SK-N-SH treated with all-trans-retinoic acid at 6 μM for 48 hours (cell line): ENCODE results near the gene MICOS13.

Source experiments
- ATAC-seq: fragments of 200-7000 bp; cut with Tn5 transposase; 3 replicates; pipeline ENCODE4 v1.9.1; 2020; ENCODE audit warnings: mild to moderate bottlenecking, moderate library complexity
- ARNTL ChIP-seq: fragments of 450-650 bp; formaldehyde crosslinking; IDR thresholded peaks from 2 replicates; pipeline ENCODE4 v1.5.0; 2020; ENCODE audit warnings: low read depth, mild to moderate bottlenecking, moderate library complexity, borderline replicate concordance
- BACH2 ChIP-seq: fragments of 250-450 bp; sonication (Bioruptor Pico); IDR thresholded peaks from 2 replicates; pipeline ENCODE4 v1.9.0; 2021; ENCODE audit warnings: mild to moderate bottlenecking, borderline replicate concordance
- CREB5 ChIP-seq: fragments of 250-450 bp; sonication (Bioruptor Pico); IDR thresholded peaks from 2 replicates; pipeline ENCODE4 v1.5.1; 2020; ENCODE audit warnings: low read depth, mild to moderate bottlenecking, moderate library complexity
- CSDC2 ChIP-seq: fragments of 250-450 bp; sonication (Bioruptor Pico); IDR thresholded peaks from 2 replicates; pipeline ENCODE4 v1.5.0; 2020; ENCODE audit warnings: mild to moderate bottlenecking, moderate library complexity
- ESRRG ChIP-seq: fragments of 250-450 bp; sonication (Bioruptor Pico); IDR thresholded peaks from 2 replicates; pipeline ENCODE4 v1.6.1; 2021; ENCODE audit warnings: mild to moderate bottlenecking
- GLIS3 ChIP-seq: fragments of 250-450 bp; sonication (Bioruptor Pico); IDR thresholded peaks from 2 replicates; pipeline ENCODE4 v1.5.0; 2020; ENCODE audit warnings: mild to moderate bottlenecking, moderate library complexity
- ISL1 ChIP-seq: fragments of 250-450 bp; sonication (Bioruptor Pico); IDR thresholded peaks from 2 replicates; pipeline ENCODE4 v2.1.2; 2022; ENCODE audit warnings: mild to moderate bottlenecking, moderate library complexity
- OSR1 ChIP-seq: fragments of 250-450 bp; sonication (Bioruptor Pico); IDR thresholded peaks from 2 replicates; pipeline ENCODE4 v1.8.0; 2022; ENCODE audit warnings: moderate library complexity, mild to moderate bottlenecking, inconsistent platforms
- PPARA ChIP-seq: fragments of 250-450 bp; sonication (Bioruptor Pico); IDR thresholded peaks from 2 replicates; pipeline ENCODE4 v1.5.0; 2020; ENCODE audit warnings: mild to moderate bottlenecking, borderline replicate concordance
- RARB ChIP-seq: fragments of 250-450 bp; sonication (Bioruptor Pico); IDR thresholded peaks from 2 replicates; pipeline ENCODE4 v1.8.0; 2021; ENCODE audit warnings: mild to moderate bottlenecking, moderate library complexity
- SNAI2 ChIP-seq: fragments of 250-450 bp; sonication (Bioruptor Pico); IDR thresholded peaks from 2 replicates; pipeline ENCODE4 v1.5.0; 2020; ENCODE audit warnings: mild to moderate bottlenecking, moderate library complexity
- TCF4 ChIP-seq: fragments of 250-450 bp; sonication (Bioruptor Pico); IDR thresholded peaks from 2 replicates; pipeline ENCODE4 v1.8.0; 2021; ENCODE audit warnings: mild to moderate bottlenecking, moderate library complexity, borderline replicate concordance
- TOX ChIP-seq: fragments of 250-450 bp; sonication (Bioruptor Pico); IDR thresholded peaks from 2 replicates; pipeline ENCODE4 v1.8.0; 2021; ENCODE audit warnings: mild to moderate bottlenecking, moderate library complexity, borderline replicate concordance
- TSHZ2 ChIP-seq: fragments of 250-450 bp; sonication (Bioruptor Pico); IDR thresholded peaks from 2 replicates; pipeline ENCODE4 v1.5.0; 2020; ENCODE audit warnings: mild to moderate bottlenecking, moderate library complexity
- ZC3H10 ChIP-seq: fragments of 250-450 bp; sonication (Bioruptor Pico); IDR thresholded peaks from 2 replicates; pipeline ENCODE4 v1.5.1; 2021; ENCODE audit warnings: mild to moderate bottlenecking, moderate library complexity
- ZFP3 ChIP-seq: fragments of 250-450 bp; sonication (Bioruptor Pico); IDR thresholded peaks from 2 replicates; pipeline ENCODE4 v1.5.0; 2020; ENCODE audit warnings: mild to moderate bottlenecking, moderate library complexity
- ZFP30 ChIP-seq: fragments of 450-650 bp; formaldehyde crosslinking; IDR thresholded peaks from 2 replicates; pipeline ENCODE4 v1.5.0; 2022; ENCODE audit warnings: mild to moderate bottlenecking, moderate library complexity
- ZNF565 ChIP-seq: fragments of 450-650 bp; formaldehyde crosslinking; conservative IDR thresholded peaks from 2 replicates; pipeline ENCODE4 v1.5.0; 2020; ENCODE audit warnings: low read depth, mild to moderate bottlenecking, moderate library complexity
- ZNF70 ChIP-seq: fragments of 450-650 bp; formaldehyde crosslinking; IDR thresholded peaks from 2 replicates; pipeline ENCODE4 v1.5.0; 2020; ENCODE audit warnings: mild to moderate bottlenecking, moderate library complexity
- ZNF8 ChIP-seq: fragments of 450-650 bp; formaldehyde crosslinking; IDR thresholded peaks from 2 replicates; pipeline ENCODE4 v1.5.0; 2020; ENCODE audit warnings: mild to moderate bottlenecking, moderate library complexity
- TF ChIP-seq, protein P1 (sequence below): fragments of 250-450 bp; sonication (Bioruptor Pico); IDR thresholded peaks from 2 replicates; pipeline ENCODE4 v1.5.1; 2021; ENCODE audit warnings: mild to moderate bottlenecking, moderate library complexity

Gene MICOS13

DNA sequence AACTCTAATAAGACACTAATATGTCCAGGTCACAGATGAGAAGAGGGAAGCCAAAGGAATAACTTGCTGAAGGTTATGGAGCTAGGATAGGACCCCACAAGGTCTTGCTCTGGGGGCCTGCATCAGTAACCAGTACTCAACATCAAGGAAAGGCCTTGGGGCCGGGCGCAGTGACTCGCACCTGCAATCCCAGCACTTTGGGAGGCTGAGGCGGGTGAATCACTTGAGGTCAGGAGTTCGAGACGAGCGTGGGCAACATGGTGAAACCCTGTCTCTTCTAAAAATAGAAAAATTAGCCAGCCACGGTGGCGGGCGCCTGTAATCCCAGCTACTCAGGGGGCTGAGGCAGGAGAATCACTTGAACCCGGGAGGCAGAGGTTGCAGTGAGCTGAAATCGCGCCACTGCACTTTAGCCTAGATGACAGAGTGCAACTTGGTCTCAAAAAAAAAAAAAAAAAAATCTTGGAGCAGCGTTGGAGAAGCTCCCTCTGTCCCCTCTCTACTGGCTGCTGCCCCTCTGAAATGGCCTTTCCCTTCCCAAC is 37.8 kb upstream of the MICOS13 start:
- ATAC-seq = no peak
- no peak for TF ChIP-seq ZNF8
- TF ChIP-seq RARB = no peak

DNA sequence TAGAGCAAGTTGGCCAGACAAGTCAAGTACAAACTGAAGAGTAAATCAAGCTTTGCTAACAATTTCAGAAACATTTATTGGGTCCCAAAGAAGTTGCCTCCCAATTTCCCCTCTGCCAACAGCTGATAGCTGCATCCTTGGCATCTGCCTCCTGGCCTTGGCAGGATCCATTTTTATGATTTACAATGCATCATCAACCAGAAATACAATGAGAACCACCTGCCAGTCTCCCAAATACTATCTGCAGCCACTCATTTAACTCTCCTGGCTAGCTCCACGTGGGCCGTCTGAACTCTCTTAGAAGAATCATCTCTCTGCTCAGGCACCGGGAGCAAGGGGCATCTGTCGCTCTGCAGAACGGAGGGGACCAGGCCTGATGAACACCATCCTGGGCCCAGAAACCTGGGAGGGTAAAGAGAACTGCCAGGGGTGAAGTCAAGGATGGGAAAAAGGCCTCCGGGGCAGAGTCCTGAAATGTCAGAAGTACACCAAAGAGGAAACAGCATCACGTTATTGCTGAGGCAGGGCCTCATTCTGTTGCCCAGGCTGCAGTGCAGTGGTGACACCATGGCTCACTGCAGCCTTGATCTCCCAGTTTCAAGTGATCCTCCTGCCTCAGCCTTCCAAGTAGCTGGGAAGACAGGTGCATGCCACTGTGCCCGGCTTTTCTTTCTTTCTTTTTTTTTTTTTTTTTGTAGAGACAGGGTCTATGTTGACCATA is 37.1 kb upstream of the MICOS13 start:
- ATAC-seq = no peak
- TF ChIP-seq TCF4 (CRISPR knock-in tag) (no peak), ZC3H10 (no peak), ESRRG (CRISPR knock-in tag) (no peak), TSHZ2 (CRISPR knock-in tag) (no peak), GLIS3 (CRISPR knock-in tag) (no peak), TOX (CRISPR knock-in tag) (no peak), ZNF8 (no peak), BACH2 (no peak), ISL1 (no peak), CSDC2 (CRISPR knock-in tag) (no peak), ZNF70 (CRISPR knock-in tag) (no peak), CREB5 (CRISPR knock-in tag) (no peak), ZNF565 (CRISPR knock-in tag) (no peak), RARB (no peak), ZFP3 (CRISPR knock-in tag) (no peak), PPARA (CRISPR knock-in tag) (no peak), SNAI2 (CRISPR knock-in tag) (no peak)
- TF ChIP-seq, protein P1, sequence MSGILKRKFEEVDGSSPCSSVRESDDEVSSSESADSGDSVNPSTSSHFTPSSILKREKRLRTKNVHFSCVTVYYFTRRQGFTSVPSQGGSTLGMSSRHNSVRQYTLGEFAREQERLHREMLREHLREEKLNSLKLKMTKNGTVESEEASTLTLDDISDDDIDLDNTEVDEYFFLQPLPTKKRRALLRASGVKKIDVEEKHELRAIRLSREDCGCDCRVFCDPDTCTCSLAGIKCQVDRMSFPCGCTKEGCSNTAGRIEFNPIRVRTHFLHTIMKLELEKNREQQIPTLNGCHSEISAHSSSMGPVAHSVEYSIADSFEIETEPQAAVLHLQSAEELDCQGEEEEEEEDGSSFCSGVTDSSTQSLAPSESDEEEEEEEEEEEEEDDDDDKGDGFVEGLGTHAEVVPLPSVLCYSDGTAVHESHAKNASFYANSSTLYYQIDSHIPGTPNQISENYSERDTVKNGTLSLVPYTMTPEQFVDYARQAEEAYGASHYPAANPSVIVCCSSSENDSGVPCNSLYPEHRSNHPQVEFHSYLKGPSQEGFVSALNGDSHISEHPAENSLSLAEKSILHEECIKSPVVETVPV = no peak

DNA sequence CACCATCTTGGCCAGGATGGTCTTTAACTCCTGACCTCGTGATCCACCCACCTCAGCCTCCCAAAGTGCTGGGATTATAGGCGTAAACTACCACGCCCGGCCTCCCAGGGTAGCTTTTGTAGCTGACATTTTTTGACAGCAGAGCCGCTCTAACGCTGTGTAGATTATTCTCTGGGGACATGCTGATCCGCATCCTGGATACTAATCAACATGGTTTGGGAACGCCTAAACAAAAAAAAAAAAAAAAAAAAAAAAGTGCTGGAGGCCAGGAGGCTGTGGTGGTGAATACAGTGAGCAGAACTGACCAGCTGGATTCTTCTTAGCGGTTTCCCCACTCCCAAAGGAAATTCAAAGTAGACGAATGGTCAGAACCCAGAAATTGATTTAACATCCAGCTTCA is 34.5 kb upstream of the MICOS13 start:
- TF ChIP-seq ZC3H10 (no peak), BACH2 (no peak), OSR1 (CRISPR knock-in tag) (no peak), ESRRG (CRISPR knock-in tag) (no peak), ARNTL (CRISPR knock-in tag) (no peak), CSDC2 (CRISPR knock-in tag) (no peak), ZNF70 (CRISPR knock-in tag) (no peak), PPARA (CRISPR knock-in tag) (no peak), GLIS3 (CRISPR knock-in tag) (no peak), ZFP30 (CRISPR knock-in tag) (no peak), CREB5 (CRISPR knock-in tag) (no peak), ZNF8 (no peak), ZFP3 (CRISPR knock-in tag) (no peak)
- TF ChIP-seq, protein P1 = no peak
- ATAC-seq = no peak
